GM20431 (cell line): ENCODE results near the gene ZFYVE28.

Experiments used
- in situ Hi-C: fragments of 300-500 bp; cut with MseI, MboI; formaldehyde crosslinking; loops from one replicate; pipeline ENCODE4 v1.15.0; 2020; ENCODE audit warnings: low sequenced_read_pairs; ENCODE audit not compliant: unreplicated experiment

Gene ZFYVE28

GRCh38 chr4:2361366-2362265 lies 56.8 kb downstream of the ZFYVE28 start:
- in situ Hi-C loops = no loop called here

- in situ Hi-C loops = no loop called here
Measured at GRCh38 chr4:2360396-2360730, 58.1 kb downstream of the ZFYVE28 start.

GRCh38 chr4:2359591-2360395 lies 58.7 kb downstream of the ZFYVE28 start:
- in situ Hi-C loops = no loop called here

GRCh38 chr4:2357821-2358745 lies 60.4 kb downstream of the ZFYVE28 start:
- in situ Hi-C loops = no loop called here

GRCh38 chr4:2356123-2357069 lies 62.0 kb downstream of the ZFYVE28 start:
- in situ Hi-C loops = no loop called here

GRCh38 chr4:2354760-2355159 lies 63.7 kb downstream of the ZFYVE28 start:
- in situ Hi-C loops = no loop called here

- in situ Hi-C loops = no loop called here
Measured at GRCh38 chr4:2354118-2354517, 64.3 kb downstream of the ZFYVE28 start.

- in situ Hi-C loops = no loop called here
Measured at GRCh38 chr4:2353222-2354107, 65.0 kb downstream of the ZFYVE28 start.

- in situ Hi-C loops = no loop called here
Measured at GRCh38 chr4:2352729-2353221, 65.7 kb downstream of the ZFYVE28 start.

- in situ Hi-C loops = no loop called here
Measured at GRCh38 chr4:2352171-2352570, 66.3 kb downstream of the ZFYVE28 start.

GRCh38 chr4:2350982-2351381 lies 67.5 kb downstream of the ZFYVE28 start:
- in situ Hi-C loops = no loop called here

- in situ Hi-C loops = no loop called here
Measured at GRCh38 chr4:2348786-2349185, 69.7 kb downstream of the ZFYVE28 start.

- in situ Hi-C loops = no loop called here
Measured at GRCh38 chr4:2347190-2347589, 71.3 kb downstream of the ZFYVE28 start.

- in situ Hi-C loops = no loop called here
Measured at GRCh38 chr4:2343476-2343875, 75.0 kb downstream of the ZFYVE28 start.

GRCh38 chr4:2341911-2342652 lies 76.4 kb downstream of the ZFYVE28 start:
- in situ Hi-C loops = no loop called here

GRCh38 chr4:2341261-2341841 lies 77.1 kb downstream of the ZFYVE28 start:
- in situ Hi-C loops = no loop called here
